Peyer's patch (tissue), 4 donors: ENCODE measurements around the gene FUOM.

Source experiments
- CTCF ChIP-seq, 6 experiments: fragments of 450-650 bp in 4 of 6; fragments of 200-600 bp in 2 of 6; sonication (generic) in 1 of 6; IDR thresholded peaks; one replicate each; pipeline ENCODE4 v1.5.1; 2017 to 2019; ENCODE audit warnings: antibody characterized with exemption in 6 of 6, mild to moderate bottlenecking in 3 of 6, moderate library complexity in 1 of 6
- POLR2A ChIP-seq, 2 donors: fragments of 450-650 bp; IDR thresholded peaks; one replicate each; pipeline ENCODE4 v1.5.1; 2017; ENCODE audit warnings: antibody characterized with exemption in 2 of 2, mild to moderate bottlenecking in 2 of 2, moderate library complexity in 2 of 2

- TF ChIP-seq CTCF (IDR thresholded peaks at IDR 0.05) (no peak), POLR2A (IDR thresholded peaks at IDR 0.05) (no peak)
Observed at GRCh38 chr10:133350950-133351329, 6.9 kb downstream of the FUOM start.
